Gastroesophageal sphincter (tissue), 3 donors: Measurements from ENCODE around the gene ARHGAP26.

Experiments
- CTCF ChIP-seq, 4 experiments: fragments of 200-600 bp in 2 of 4; fragments of 450-650 bp in 2 of 4; sonication (generic) in 1 of 4; IDR thresholded peaks; one replicate each; pipeline ENCODE4 v1.5.1; 2017 to 2019; ENCODE audit warnings: antibody characterized with exemption in 4 of 4, mild to moderate bottlenecking in 2 of 4, moderate library complexity in 2 of 4
- POLR2A ChIP-seq, 2 donors: fragments of 450-650 bp; IDR thresholded peaks; one replicate each; pipeline ENCODE4 v1.6.1; 2017; ENCODE audit warnings: antibody characterized with exemption in 2 of 2, mild to moderate bottlenecking in 2 of 2, moderate library complexity in 1 of 2

DNA sequence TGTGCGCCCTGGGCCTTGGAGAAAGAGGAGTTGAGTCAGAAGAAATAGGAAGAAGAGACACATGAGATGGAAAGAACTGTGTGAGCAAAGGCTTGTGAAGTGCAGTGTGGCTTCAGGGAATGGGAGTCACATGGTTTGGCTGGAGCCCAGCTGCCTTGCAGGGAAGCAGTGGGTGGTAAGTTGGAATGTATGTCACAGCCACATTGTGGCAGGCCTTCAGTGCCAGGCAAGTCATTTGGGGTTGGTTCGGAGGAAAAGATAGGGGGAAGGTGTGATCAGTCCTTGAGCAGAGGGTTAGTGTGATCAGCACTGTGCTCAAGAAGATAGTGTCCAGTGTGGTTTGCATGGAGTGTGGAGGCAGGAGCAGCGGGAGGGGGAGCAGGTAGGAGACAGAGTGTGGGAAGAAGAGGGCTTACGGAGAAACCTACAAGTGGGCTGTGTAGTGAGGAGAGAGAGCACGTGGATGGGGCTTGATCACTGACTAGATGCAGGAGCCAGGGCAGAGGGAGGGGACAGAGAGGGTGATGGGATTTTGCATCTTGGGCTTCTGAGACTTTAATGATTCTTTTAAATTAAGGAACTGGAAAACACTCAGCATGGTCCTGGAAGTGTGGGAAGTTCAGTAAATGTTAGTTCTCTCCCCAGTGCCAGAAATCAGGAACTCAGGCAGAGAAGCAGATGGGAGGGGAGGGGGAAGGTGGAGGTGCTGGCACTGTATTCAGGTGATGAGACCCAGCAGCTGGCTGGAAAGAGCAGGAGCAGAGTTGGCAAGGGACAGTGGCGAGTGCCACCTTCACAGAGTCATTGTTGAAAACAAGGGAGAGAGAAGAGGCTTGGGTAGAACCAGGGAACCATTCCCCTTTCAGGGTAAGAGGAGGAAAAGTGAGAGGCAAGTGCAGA, 46.6 kb downstream of the ARHGAP26 start:
- TF ChIP-seq POLR2A (IDR thresholded peaks at IDR 0.05) (no peak), CTCF (IDR thresholded peaks at IDR 0.05) (no peak)
